NT2/D1 (cell line): ENCODE data around the gene SBF2.
A peak's percentile ranks its signal among the peaks of the same experiment; 100 is the strongest.

Source experiments
- DNase-seq: peaks from one replicate; pipeline ENCODE4 v3.0.0-alpha.2; 2011; ENCODE audit warnings: low read depth, low spot score
- H3K27me3 ChIP-seq: 2 replicates; pipeline ENCODE4 v1.6.0; 2011; ENCODE audit warnings: mild to moderate bottlenecking; ENCODE audit not compliant: insufficient read length, insufficient read depth
- H3K36me3 ChIP-seq: 2 replicates; pipeline ENCODE4 v1.6.1; 2011; ENCODE audit warnings: mild to moderate bottlenecking, low read length, mixed read lengths; ENCODE audit not compliant: insufficient read depth, insufficient read length
- H3K4me1 ChIP-seq: 2 replicates; pipeline ENCODE4 v1.5.1; 2011; ENCODE audit not compliant: insufficient read depth, insufficient read length
- H3K4me3 ChIP-seq: 2 replicates; pipeline ENCODE4 v1.5.1; 2011; ENCODE audit warnings: low read depth; ENCODE audit not compliant: insufficient read length
- H3K9ac ChIP-seq: 2 replicates; pipeline ENCODE4 v1.6.0; 2011; ENCODE audit warnings: low read depth; ENCODE audit not compliant: insufficient read length
- H3K9me3 ChIP-seq: 2 replicates; pipeline ENCODE4 v1.5.1; 2011; ENCODE audit warnings: mild to moderate bottlenecking, low read length; ENCODE audit not compliant: insufficient read depth
- SUZ12 ChIP-seq: IDR thresholded peaks from 2 replicates; pipeline ENCODE4 v1.6.1; 2011; ENCODE audit not compliant: insufficient read length, insufficient read depth; ENCODE audit errors: extremely low read depth
- YY1 ChIP-seq: IDR thresholded peaks from 2 replicates; pipeline ENCODE4 v1.6.1; 2011; ENCODE audit not compliant: insufficient read length, insufficient read depth
- ZNF274 ChIP-seq: IDR thresholded peaks from 2 replicates; pipeline ENCODE4 v1.6.1; 2011; ENCODE audit warnings: mild to moderate bottlenecking, low read depth, low read length

SBF2 gene

DNA sequence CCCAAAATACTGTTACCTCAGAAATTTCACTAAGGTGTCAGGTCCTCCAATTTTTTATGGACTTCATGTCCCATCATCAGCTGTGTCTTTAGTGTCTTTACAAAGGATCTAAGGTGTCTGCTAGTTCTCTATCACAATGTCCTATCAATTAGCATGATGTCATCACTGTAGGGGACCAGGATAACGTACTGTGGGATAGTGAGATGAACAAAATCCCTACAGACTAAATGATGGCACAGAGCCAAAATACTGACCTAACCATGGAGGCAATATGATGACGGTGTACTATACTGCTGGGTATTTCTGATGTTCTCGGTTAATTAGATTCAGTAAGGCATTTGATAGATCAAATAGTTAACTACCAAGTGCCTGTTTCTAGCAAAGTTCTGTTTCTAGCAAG is 82.5 kb downstream of the SBF2 start:
- TF ChIP-seq ZNF274: no peak
- H3K9ac ChIP-seq: no peak overlapping the region
- H3K27me3 ChIP-seq: no peaks in the 10 kb centered on the region
- no peaks in the 10 kb centered on the region for H3K4me1 ChIP-seq
- no peak for DNase-seq
- H3K36me3 ChIP-seq: no peaks in the 10 kb centered on the region
- H3K9me3 ChIP-seq: no peaks in the 10 kb centered on the region
- H3K4me3 ChIP-seq: no peak overlapping the region

DNA sequence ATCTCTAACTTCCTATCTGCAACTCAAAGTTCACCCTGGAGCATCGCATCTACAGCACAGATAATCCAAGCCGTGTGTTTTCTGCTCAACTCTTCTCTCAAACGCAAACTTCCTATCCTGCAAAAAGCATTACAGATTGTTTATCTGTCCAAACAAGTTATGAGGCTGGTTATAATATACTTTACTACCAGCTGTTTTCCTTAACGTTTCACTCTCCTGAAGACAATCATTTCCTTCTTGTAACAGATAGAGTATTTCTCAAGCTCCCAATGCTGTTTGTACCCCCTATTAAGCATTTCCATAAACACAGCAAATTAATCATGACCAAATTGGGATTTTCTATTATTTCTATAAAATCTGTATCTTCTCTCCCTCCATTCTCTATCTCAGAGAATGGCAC is 84.7 kb downstream of the SBF2 start:
- no peak for DNase-seq
- H3K4me3 ChIP-seq: no peak overlapping the region
- no peaks in the 10 kb centered on the region for H3K27me3 ChIP-seq
- peaks cover 4% of the 10 kb centered on the region for H3K4me1 ChIP-seq
- H3K36me3 ChIP-seq: no peaks in the 10 kb centered on the region
- no peak for TF ChIP-seq YY1
- TF ChIP-seq SUZ12: no peak
- no peak for TF ChIP-seq ZNF274
- H3K9ac ChIP-seq: no peak overlapping the region
- 0 out of 2 replicates have a peak, but pooled peaks cover under 1% of the 10 kb centered on the region for H3K9me3 ChIP-seq

DNA sequence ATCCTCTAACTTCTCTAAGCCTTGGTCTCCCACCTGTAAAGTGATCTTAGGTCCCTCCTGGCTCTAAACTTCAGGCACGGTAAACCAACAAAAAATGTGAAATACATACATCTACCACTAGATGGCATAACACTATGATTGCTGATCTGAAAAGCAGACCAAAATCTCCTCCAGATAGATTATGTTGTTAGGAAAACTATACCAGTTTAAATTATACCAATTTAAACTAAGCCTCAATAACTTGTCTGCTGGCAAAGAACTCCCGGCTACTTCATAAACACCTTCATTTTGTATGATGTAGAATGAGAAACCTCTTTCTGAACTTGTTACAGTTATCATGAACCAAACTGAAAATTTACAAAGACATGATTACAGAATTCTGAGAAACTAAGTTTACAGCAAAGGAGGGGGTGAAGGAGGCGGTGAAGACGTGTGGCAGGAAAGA is 85.9 kb downstream of the SBF2 start:
- H3K27me3 ChIP-seq: no peaks in the 10 kb centered on the region

DNA sequence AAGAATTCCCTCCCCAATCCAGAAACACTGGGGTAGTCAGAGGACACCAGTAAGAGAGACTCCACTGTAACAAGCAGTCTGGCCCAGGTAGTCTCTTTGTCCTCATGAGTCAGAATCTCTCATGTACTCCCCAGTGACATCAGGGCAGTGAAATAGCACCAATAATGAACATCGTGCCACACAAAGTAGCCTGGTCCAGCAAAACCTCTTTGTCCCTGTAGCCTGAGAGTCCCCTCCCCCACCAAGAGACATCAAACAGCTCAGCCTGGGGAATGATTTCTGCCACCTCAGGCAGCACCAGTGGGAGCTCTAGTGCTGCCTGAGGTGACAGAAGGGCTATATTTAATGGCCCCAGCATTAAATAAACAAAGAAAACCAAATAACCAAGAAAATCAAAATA is 88.1 kb downstream of the SBF2 start:
- Histone ChIP-seq H3K9me3 (peaks cover 9% of the 10 kb centered on the region; the same call in 1 of the 2 replicates), H3K4me3 (no peak overlapping the region), H3K27me3 (no peaks in the 10 kb centered on the region), H3K9ac (no peak overlapping the region), H3K4me1 (peaks cover 4% of the 10 kb centered on the region), H3K36me3 (no peaks in the 10 kb centered on the region)
- TF ChIP-seq YY1: no peak
- DNase-seq: no peak

More for the DNA sequence above, 85.9 kb downstream of the SBF2 start:
- Histone ChIP-seq H3K9me3 (peaks cover 9% of the 10 kb centered on the region; the same call in 1 of the 2 replicates), H3K4me1 (peaks cover 4% of the 10 kb centered on the region), H3K9ac (no peak overlapping the region), H3K4me3 (no peak overlapping the region), H3K36me3 (no peaks in the 10 kb centered on the region)
- peak; percentile 9 for DNase-seq
- TF ChIP-seq ZNF274 (no peak), SUZ12 (no peak), YY1 (no peak)

DNA sequence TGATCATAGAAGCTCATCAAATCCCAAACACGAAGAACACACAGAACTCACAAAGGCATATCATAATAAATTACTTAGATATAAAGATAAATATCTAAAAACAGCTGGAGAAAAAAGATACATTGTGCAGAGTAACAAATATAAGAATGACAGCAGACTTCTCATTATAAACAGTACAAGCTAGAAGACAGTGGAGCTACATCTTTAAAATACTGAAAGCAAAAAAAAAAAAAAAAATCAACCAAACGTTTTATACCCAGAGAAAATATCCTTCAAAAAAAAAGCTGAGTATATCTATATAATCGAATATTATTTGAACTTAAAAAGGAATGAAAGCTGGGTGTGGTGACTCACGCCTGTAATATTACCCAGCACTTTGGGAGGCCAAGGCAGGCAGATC is 90.0 kb downstream of the SBF2 start:
- no peak overlapping the region for H3K9ac ChIP-seq
- peaks cover 4% of the 10 kb centered on the region for H3K4me1 ChIP-seq
- no peaks in the 10 kb centered on the region for H3K27me3 ChIP-seq
- no peak for DNase-seq
- no peaks in the 10 kb centered on the region for H3K36me3 ChIP-seq
- H3K9me3 ChIP-seq: peaks cover 9% of the 10 kb centered on the region; the same call in 1 of the 2 replicates
- H3K4me3 ChIP-seq: no peak overlapping the region
- TF ChIP-seq YY1 (no peak), ZNF274 (no peak), SUZ12 (no peak)

DNA sequence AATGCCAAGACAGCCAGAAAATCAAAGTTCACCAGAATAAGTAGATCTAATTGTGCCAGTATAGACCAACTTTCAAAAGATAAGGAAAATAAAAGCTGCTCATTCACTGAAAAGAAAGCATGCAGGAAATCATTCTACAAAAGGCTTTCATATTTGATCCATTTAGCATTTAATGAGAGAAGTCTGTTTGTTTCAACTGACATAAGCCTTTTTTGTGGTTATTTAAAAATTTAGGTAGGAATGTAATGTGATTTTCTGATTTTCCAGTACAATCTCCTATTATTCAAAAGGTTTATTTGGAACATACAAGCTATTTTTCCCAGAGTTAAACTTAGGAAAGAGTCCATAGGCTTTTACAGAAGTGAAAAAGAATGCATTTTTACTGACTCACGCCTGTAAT is 92.7 kb downstream of the SBF2 start:
- H3K36me3 ChIP-seq: no peaks in the 10 kb centered on the region
- no peaks in the 10 kb centered on the region for H3K27me3 ChIP-seq
- DNase-seq: no peak
- H3K9me3 ChIP-seq: peaks cover 9% of the 10 kb centered on the region; the same call in 1 of the 2 replicates
- H3K9ac ChIP-seq: no peak overlapping the region
- TF ChIP-seq ZNF274 (no peak), SUZ12 (no peak), YY1 (no peak)
- H3K4me1 ChIP-seq: peaks cover 4% of the 10 kb centered on the region
- no peak overlapping the region for H3K4me3 ChIP-seq

DNA sequence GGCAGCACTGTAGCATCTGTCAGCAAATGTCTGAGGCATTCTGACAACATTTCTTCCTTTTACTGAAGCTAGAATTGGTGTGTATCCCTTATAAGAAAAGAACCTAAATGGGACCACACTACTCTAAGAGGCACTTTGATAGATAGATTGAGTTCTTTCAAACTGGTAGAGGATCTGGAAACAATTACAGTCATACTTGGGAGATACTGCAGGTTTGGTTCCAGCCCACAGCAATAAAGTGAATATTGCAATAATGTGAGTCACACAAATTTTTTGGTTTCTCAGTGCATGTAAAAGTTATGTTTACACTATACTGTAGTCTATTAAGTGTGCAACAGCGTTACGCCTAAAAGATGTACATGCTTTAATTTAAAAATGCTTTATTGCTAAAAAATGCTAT is 96.9 kb downstream of the SBF2 start:
- TF ChIP-seq ZNF274 (no peak), YY1 (no peak), SUZ12 (no peak)
- Histone ChIP-seq H3K4me3 (no peak overlapping the region), H3K9me3 (no peaks in the 10 kb centered on the region), H3K36me3 (no peaks in the 10 kb centered on the region), H3K27me3 (no peaks in the 10 kb centered on the region), H3K9ac (no peak overlapping the region), H3K4me1 (no peaks in the 10 kb centered on the region)
- DNase-seq: no peak

DNA sequence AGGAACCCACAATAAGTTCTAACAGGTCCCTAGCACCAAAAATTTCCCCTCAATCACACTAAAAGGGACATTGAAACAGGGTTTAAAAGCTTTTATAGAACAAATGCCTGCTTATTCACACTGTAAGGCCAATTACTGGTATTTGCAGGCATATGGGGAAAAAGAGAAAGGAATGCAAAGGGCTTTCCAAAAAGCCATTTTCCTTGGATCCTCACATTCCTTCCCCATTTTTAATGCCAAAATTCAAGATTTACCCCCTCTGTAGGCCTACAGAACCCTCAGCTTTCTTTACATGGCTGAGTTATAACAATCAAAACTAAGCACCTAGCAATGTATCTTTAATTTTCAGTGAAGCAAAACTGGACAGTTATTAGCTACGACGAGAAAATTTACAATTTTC is 102.0 kb downstream of the SBF2 start:
- H3K9me3 ChIP-seq: no peaks in the 10 kb centered on the region
- H3K9ac ChIP-seq: no peak overlapping the region
- no peaks in the 10 kb centered on the region for H3K27me3 ChIP-seq
- no peak for DNase-seq
- no peaks in the 10 kb centered on the region for H3K4me1 ChIP-seq
- H3K4me3 ChIP-seq: no peak overlapping the region
- TF ChIP-seq SUZ12: no peak
- TF ChIP-seq YY1: no peak
- TF ChIP-seq ZNF274: no peak
- no peaks in the 10 kb centered on the region for H3K36me3 ChIP-seq
